HG03469 (cell line): ENCODE data around the gene HMG20B.

Experiments
- ATAC-seq: cut with Tn5 transposase; IDR thresholded peaks from one replicate; pipeline ENCODE4 v1.9.1; 2021; ENCODE audit warnings: mild to moderate bottlenecking, moderate library complexity, moderate number of reproducible peaks; ENCODE audit not compliant: unreplicated experiment

The HMG20B gene

DNA sequence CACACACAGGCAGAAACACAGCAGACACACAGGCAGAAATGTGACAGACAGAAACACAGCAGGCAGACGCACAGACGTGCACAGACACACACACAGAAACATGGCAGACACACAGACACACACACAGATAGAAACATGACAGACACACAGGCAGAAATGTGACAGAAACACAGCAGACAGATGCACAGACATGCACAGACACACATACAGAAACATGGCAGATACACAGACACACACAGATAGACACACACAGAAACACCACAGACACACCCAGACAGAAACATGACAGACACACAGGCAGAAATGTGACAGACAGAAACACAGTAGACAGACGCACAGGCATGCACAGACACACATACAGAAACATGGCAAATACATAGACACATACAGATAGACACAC is 32.6 kb downstream of the HMG20B start:
- ATAC-seq: no peak

DNA sequence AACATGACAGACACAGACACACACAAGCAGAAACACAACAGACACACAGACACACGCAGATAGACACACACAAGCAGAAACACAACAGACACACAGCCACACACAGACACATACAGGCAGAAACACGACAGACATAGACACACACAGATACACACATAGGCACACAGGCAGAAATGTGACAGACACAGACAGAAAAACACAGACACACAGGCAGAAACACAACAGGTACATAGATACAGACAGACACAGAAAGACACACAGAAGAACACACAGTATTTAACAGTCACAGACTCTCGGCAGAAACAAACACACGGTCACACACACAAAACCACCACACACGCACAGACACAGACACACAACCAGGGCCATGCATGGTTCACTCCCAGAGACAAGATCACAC is 33.0 kb downstream of the HMG20B start:
- no peak for ATAC-seq

DNA sequence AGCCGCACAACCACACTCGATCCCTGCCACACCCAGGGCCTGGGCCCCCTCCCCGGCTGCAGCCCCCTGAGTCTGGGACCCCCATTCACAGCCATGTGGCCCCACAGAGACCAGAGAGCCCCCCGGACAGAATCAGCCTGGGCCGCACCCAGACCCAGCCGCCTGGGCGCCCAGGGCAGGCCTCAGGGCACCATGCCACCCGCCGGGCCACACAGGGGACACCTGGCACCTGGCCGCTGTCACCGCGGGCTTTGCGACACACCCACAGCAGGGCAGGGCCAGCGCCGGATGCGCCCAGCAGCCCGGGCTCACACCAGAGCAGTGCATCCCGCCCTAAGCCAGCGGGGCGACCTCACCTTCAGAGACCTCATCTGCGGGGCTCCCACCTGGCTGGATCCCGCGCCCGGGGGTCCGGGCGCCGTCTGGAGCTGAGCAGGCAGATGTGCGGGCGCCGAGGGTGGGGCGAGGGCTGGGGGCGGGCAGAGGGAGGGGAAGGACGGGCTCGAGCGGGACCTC is 33.5 kb downstream of the HMG20B start:
- ATAC-seq: no peak

DNA sequence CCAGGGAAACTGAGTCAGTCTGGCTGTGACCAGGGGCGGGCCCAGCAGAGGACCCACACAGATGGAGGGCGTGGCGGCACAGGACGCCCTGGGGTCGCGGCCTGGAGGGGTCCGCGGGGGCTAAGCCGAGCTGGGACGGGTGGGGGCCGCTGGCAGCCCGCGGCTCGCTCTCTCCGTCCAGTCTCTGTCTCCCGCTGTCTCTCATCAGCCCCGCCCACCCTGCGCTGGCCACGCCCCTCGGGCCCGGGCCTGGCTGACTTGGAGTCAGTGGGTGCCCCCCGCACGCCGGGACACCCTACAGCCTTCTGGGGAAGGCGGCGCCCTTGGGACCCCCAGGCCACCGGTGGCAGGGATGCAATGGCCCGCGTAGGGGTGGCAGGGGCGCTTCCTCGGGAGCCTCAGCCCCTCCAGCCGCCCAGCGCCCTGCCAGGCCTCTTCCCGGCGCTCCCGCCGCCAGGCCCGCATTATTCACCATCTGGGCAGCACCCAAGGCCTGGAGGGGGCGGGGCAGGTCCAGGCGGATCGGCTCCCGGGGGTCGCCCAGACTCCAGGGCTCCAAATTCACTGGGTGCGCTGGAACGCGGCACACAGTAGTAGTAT is 34.0 kb downstream of the HMG20B start, which contains the start of gene TBXA2R:
Gene TBXA2R, minus strand, starts transcription at position 186 of the 600 bp plus-strand sequence. CDS start 6,241 bp downstream, outside the sequence.
- no peak for ATAC-seq

DNA sequence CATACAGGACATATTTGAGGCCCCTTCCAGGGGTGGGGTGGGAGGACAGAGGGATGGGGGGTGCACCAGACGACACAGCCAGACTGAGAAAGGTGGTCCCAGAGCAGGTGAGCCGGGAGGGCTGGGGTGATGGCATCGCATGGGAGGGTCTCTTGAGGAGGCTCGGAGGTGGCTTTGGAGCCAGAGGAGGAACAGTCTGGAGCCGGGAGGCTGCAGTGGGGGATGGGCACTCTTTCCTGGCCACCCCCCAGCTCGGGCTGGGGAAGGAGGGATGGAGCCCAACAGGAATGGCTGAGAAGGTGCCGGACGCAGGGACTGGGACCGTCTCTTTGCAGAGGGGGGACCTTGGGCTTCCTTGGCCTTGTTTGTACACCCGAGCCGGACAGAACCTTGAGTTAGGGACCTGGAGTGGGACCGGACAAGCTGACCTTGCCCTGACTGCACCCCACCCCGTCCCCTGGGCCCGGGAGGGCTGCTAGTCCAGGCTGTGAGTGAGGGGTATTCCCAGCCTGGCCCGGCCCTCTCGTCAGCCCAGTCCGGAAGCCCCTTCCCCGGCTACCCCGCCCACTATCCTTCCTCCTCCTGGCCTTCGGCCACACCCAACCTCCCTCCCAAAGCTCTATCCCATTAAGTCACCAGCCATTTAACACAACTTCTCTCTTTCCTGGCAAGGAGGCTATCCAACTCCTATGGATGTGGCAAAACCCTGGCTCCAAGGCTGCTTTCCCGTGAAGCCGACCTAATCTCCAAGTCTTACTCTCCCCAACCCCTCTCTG is 34.7 kb downstream of the HMG20B start:
- no peak for ATAC-seq

DNA sequence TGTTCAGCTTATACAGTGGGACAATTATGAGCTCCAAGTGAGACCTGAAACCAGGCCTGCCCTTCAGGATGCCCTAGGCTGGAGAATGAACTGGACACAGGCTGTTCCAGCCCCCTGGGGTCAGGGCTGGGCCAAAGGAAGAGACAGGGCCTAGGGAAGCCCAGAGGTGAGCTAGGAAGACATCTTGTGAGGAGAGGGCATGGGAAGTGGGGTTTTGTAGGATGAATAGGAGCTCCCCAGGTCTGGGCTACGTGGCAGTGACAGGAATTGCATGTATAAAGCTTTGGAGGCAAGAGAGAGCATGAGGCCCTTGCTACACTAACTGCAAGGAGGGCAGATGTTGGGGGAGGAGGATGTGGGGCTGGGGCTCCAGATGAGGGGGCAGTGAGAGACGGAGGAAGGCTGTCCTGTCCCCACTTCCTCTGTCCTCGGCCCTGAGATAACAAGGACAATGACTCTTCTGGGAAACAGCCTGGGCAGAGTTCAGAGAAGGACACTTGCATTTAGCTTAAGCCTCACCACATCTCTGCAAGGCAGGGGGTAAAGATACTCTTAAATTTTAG is 35.4 kb downstream of the HMG20B start:
- no peak for ATAC-seq

DNA sequence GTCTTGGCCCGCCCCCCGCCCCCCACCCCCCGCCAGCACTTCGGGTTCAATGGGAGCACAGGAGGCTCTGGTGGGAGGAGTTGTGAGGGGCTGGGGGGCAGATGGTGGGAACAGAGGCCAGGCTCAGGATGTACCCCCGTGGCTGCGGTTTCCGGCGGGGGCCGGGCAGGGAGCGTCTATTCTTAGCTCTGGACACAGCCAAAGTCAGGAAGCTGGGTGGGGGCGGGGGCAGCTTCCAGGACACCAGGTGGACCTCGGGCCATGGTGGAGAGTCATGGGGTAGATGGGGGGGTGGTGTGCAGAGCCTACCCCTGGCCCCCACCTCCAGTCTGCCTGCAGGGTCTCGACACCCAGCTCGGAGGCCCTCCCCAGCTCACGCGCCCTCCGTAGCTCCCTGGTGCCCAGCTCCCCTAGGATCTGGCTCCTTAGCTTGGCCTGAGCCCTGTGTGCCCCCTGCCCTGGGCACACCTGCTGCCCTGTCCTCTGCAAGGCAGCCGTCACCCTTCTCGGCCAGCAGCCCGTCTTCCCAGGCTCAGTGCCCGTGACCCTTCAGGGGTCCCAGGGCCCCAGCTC is 36.1 kb downstream of the HMG20B start:
- ATAC-seq: no peak

DNA sequence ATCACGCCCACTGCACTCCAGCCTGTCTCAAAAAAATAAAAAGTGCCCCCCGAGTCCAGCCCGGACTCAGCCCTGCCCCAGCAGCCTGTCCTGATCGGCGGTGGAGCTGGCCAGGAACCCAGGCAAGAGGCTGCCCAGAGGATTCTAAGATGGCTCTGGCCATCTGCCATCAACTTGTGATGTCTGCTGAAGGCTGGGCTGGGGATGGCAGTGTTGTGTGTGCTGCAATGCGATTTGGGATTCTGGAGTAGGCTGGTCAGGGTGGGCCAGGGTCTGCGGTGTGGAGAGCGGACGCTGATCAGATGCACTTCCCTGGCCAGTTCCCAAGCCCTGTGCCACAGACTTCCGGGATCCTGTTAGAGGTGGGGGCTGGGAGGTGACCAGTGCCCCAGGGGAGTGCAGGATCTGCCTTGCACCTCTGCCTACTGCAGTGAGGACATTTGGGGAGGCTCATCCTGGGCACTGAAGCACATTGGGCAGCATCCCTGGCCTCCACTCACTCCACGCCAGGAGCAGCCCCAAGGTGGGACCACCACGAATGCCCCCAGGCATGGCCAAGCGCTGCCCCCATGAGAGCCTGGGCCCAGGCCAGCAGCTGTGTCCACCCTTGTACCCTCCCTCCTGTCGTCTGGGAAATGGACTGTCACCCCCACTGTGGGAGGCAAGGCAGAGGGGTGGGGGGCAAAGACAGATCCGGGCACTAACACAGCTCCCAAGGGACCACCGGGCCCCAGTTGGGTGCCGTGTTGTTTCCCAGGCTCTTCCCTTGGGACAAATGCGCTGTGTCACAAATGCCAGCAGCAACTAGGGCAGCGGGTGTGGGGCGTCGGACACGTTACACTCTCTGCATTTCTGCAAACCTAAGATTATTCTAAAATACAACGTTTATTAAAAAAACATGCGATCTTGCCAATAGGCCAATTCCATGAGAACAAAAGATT is 37.3 kb downstream of the HMG20B start:
- no peak for ATAC-seq

DNA sequence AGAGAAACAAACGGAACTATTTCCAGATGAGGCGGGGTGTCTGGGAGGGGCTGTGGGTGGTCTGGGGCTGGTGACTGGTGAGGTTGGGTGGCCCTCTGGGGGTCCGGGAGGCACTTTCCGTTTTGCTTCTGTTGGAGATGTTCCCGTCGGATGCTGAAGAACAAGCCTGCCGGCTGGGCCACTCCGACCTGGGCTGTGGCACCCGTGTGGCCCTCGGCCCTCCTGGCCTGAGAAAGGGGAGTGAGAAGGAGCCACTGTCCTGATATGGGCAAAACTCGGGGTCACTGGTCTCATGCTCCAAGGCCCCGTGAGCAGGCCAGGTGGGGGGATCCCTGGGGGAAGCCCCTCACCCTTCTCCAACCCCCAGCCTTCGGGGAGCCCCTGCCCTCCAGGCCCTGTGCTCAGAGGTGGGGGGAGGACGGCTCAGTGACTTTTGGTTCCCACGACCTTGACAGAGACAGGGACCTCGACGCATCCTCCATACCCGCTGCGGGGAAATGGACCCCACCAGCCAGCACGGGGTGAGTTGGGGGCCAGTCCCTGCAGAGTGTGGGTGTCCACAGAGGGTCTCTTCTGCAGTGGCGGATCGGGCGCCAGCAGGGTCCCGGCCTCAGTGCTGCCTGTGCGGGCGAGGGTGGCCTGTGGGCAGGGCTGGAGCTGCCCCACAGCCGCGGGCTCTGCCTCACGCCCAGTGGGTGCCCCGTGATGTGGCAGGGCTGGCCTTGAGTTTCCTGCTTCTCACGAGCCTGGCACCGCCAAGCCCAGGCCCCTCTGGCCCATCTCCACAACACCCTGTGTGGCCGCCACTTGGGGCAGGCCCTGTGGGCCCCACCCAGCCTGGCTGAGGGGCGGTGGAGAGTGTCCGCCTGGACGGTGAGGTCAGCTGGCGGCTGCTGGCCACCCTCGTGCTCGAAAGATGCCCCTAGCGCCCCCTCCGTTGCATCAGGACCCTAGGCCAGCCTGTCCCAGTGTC is 38.3 kb downstream of the HMG20B start:
- no peak for ATAC-seq

DNA sequence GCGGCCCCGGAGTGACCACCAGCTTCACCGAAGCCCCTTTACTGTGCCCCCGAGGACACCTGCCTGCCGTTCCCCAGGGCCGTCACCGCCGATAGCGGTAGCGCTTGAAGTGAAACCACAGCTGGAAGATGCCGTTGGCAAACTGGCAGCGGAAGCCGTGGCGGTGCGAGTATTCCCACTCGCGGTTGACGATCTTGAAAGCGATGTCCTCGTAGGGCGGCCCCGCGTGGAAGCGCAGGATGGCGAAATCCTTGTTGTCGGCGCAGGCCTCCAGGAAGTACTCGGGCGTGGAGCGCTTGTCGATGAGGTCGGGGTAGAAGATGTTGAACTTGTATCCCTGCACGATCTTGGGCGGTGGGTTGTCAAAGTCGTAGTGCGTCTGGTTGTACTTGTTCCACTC is 39.1 kb downstream of the HMG20B start:
- ATAC-seq: no peak

DNA sequence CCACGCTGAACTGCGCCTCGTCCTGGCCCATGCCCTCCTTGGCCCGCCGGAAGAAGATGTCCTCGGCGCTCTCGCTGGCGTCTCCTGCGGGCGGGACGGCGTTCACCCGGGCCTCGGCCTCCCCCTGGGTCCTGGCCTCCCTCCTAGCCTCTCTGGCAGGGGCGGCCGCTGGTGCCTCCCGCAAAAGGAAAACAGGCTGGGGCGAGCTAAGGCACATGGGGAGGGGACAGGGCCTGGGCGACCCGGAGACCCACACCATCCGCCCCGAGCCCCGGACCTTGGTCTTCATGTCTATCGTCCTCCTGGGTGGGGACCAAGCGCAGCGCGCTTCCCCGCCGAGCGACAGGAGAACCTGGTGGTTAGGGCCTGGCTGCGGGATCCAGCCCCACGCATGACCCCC is 39.6 kb downstream of the HMG20B start:
- no peak for ATAC-seq

DNA sequence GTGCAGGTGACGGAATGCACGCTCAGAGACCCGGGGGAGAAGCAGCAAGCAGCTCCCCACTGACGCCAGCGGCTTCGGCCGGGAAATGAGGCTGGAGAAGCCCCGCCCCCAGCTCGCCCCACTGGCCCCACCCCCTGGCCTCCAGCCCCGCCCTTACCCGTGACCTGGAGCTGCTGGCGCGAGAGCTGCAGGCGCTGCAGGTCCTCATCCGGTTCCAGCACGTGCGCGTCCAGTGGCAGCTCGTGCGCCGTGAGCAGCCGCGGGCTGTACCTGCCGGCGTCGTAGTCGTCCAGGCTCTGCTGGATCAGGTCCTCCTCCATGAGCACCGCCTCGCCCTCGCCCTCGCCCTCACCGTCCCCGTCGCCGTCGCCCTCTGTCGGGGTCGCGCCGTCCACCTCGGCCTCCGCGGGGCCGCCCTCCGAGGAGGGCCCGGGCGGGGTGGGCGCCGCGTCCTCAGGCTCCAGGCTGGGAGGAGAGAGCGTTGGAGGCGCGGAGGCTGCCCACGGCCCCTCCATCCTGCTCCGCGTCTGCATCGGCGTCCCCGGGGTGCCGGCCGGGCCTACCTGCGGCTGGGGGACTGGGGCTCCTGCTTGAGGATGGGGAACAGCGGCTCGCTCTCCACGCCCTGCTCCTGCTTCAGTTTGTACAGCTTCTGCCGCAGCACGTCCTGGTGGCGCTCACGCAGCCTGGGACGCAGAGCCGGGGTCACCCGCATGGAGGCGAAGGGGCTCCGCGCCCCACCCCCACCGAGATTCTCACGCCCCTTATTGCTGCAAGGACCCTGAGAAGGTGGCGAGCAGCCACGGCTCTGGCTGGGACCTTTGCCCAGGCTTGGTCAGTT is 40.4 kb downstream of the HMG20B start:
- no peak for ATAC-seq

DNA sequence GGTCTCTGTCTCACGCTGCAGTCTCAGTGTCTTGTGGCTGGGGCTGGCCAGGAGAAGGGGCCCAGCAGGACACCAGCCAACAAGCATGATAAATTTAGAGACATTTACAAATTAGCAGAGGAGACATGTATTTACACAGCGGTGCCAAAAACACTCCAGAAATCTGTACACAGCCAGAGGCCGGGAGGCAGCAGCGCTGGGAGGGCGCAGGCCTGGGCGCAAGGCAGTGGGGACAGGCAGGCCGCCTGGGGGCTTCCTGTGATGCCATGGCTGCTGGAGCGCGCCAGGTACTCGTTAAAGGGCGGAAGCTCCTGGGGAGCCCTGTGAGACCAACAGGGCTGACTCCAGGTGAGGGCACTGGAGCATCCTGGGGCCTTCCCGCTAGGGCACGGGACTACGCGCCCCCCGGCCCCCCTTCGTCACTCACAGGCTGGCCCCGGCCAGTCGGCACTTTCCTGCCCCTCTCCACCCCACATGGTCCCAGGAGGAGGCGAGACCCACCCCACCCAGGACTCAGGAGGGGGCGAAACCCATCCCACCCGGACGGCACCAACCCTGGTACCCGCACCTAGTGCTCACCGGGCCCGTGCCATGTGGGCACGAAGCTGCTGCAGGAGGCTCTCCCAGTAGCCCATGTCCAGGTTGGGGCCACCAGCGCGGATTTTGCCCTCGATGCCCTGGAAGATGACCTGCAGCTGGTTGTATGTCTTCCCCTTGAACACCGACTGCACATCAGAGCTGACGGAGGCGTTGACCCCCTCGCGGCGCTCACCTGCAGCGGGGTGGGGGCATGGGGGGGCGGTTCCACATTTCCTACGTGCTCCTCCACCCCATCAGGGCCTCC is 41.3 kb downstream of the HMG20B start:
- no peak for ATAC-seq

DNA sequence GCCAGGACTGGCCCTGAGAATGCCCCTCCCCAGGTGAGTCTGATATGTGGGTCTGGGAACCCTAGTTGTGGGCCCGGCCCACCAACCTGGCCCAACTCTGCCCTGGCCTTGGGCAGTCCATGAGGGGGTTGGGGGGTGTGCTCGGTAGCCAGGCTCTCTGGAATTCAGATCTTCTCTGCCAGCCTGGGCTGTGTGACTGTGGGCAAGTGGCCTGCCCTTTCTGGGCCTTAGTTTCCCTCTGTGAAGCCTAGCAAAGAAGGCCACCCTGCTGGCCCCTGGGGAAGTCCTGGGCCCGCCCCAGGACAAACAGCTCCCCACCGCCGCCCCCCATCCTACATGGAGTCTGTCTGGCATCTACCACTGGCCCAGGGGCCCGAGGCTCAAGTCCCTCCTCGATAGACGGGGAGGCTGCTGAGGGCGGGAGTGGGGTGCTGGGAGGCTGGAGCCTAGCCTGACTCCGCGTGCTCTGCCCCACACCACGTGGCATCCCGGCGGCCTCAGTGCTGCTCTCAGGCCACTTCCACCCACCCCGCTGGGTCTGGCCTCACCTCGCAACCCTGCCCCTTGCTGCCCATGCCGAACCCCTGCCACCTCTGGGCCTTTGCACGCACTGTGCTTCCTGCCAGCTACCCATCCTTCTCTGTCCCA is 42.2 kb downstream of the HMG20B start:
- no peak for ATAC-seq

DNA sequence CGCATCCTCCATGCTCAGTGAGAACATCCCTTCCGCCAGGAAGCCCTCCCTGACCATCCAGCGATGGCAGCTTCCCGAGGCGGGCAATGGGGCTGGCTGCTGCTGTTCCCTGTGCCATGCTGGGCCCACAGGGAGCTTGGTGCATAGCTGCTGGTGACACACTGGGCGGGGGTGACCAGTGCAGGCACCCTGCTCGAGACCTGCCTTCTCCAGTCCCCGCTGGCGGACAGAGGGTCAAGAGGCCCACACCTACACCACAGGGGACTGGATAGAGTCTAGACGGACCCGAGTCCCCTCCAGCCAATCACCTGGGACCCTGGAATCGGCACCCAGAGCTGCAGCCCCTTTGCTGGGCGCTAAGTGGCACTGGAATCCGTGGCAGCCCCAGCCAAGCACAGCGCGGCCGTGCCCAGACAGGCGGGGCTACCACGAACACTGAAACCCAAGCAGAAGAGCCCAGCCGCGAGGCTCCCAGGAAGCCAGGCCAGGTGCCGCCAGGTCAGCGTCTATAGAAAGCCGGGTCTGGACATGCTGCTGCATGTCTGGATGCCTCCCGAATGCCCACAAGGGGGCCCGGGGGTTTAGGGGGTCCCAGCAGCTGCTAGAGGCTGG is 42.9 kb downstream of the HMG20B start:
- no peak for ATAC-seq

DNA sequence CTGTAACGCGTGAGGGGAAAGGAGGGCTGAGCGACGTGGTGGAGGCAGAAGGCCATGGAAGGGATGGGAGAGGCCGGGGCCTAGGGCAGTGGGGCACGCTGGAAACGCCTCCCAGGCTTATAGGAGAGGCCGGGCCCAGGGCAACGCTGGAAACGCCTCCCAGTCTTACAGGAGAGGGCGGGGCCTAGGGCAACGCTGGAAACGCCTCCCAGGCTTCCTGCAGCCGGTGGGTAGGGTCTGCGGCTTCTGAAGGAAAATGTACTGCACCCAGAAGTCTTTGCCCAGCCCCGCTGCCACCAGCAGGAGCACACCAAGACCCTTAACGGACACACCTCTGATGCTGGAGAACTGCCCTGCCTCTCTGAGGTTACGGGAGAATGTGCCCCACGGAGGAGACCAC is 44.7 kb downstream of the HMG20B start:
- no peak for ATAC-seq
